ENCODE measurements around the gene F2RL1.
A peak's percentile ranks its signal among the peaks of the same experiment; 100 is the strongest.

F2RL1 gene

DNA sequence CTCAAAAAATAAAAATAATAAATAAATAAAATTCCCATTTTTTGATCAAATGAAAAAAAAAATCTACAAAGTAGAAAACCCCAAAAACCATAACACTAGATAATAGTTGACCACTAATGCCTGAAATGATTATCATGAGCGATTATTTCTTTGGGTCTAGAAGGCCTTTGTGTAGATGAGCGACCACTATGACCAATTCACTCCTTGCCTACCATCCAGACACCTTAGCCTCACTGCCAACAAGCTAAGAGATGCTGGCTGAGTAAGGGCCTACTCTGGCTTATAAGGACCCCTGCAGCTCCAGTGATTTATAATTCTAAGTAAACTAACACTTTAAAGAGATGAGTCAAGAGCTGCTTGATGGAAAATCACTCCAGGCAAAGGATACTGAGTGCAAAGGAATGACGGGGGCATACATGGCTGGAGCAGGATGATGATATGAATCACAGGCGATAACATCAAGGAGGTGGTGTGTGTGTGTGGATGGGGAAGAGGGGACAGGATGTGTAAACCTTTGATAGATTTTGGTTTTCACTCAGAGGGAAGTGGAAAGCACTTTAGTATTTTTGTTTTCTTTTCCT, 4.8 kb upstream of the F2RL1 start:
- Histone ChIP-seq H3K4me3 (ENCODE audit: low read depth, low read length) (no peak overlapping the region), H3K36me3 (ENCODE audit: control insufficient read depth in 2 of 2, insufficient read depth in 1 of 2, low read length in 2 of 2) (no peaks in the 10 kb centered on the region), H3K27ac (ENCODE audit: extremely low read depth, low read depth, low read length) (no peak overlapping the region), H3K9me3 (ENCODE audit: control insufficient read depth, insufficient read depth, low read depth, low read length) (no peaks in the 10 kb centered on the region), H3K4me1 (ENCODE audit: control insufficient read depth, insufficient read depth, low read length) (peaks cover 2% of the 10 kb centered on the region; the same call in 1 of the 2 replicates)
- ChIA-PET POLR2A (interaction anchor here (0.9 to 1.6 kb wide), 3 partner anchors 8 to 39 kb away, joined by 3 to 4 read pairs (median 3); no protein-coding TSS in a partner anchor), CTCF (interaction anchor here (0.6 to 0.9 kb wide), 3 partner anchors 23 to 343 kb away, joined by 3 to 4 read pairs (median 4); no protein-coding TSS in a partner anchor)
- no peak for TF ChIP-seq ZNF513 (tag by site-specific recombination; IDR thresholded peaks at IDR 0.05)
- no peak for TF ChIP-seq KLF7 (tag by site-specific recombination; IDR thresholded peaks at IDR 0.05; ENCODE audit: borderline replicate concordance)
- no peak for TF ChIP-seq ZNF18 (tag by site-specific recombination; IDR thresholded peaks at IDR 0.05)
- TF ChIP-seq ZNF585B (tag by site-specific recombination; IDR thresholded peaks at IDR 0.05), result no peak
- no peak for TF ChIP-seq ZBTB17 (tag by site-specific recombination; IDR thresholded peaks at IDR 0.05)
- no peak for TF ChIP-seq ZNF623 (tag by site-specific recombination; IDR thresholded peaks at IDR 0.05)
- TF ChIP-seq, protein P1, sequence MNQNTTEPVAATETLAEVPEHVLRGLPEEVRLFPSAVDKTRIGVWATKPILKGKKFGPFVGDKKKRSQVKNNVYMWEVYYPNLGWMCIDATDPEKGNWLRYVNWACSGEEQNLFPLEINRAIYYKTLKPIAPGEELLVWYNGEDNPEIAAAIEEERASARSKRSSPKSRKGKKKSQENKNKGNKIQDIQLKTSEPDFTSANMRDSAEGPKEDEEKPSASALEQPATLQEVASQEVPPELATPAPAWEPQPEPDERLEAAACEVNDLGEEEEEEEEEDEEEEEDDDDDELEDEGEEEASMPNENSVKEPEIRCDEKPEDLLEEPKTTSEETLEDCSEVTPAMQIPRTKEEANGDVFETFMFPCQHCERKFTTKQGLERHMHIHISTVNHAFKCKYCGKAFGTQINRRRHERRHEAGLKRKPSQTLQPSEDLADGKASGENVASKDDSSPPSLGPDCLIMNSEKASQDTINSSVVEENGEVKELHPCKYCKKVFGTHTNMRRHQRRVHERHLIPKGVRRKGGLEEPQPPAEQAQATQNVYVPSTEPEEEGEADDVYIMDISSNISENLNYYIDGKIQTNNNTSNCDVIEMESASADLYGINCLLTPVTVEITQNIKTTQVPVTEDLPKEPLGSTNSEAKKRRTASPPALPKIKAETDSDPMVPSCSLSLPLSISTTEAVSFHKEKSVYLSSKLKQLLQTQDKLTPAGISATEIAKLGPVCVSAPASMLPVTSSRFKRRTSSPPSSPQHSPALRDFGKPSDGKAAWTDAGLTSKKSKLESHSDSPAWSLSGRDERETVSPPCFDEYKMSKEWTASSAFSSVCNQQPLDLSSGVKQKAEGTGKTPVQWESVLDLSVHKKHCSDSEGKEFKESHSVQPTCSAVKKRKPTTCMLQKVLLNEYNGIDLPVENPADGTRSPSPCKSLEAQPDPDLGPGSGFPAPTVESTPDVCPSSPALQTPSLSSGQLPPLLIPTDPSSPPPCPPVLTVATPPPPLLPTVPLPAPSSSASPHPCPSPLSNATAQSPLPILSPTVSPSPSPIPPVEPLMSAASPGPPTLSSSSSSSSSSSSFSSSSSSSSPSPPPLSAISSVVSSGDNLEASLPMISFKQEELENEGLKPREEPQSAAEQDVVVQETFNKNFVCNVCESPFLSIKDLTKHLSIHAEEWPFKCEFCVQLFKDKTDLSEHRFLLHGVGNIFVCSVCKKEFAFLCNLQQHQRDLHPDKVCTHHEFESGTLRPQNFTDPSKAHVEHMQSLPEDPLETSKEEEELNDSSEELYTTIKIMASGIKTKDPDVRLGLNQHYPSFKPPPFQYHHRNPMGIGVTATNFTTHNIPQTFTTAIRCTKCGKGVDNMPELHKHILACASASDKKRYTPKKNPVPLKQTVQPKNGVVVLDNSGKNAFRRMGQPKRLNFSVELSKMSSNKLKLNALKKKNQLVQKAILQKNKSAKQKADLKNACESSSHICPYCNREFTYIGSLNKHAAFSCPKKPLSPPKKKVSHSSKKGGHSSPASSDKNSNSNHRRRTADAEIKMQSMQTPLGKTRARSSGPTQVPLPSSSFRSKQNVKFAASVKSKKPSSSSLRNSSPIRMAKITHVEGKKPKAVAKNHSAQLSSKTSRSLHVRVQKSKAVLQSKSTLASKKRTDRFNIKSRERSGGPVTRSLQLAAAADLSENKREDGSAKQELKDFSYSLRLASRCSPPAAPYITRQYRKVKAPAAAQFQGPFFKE (tag by site-specific recombination; IDR thresholded peaks at IDR 0.05; ENCODE audit: borderline replicate concordance), result no peak
- no peak for TF ChIP-seq ZNF169 (tag by site-specific recombination; IDR thresholded peaks at IDR 0.05)
- TF ChIP-seq ZNF664 (tag by site-specific recombination; IDR thresholded peaks at IDR 0.05), result no peak
- TF ChIP-seq ZNF404 (tag by site-specific recombination; IDR thresholded peaks at IDR 0.05), result no peak
- TF ChIP-seq AEBP2 (tag by site-specific recombination; IDR thresholded peaks at IDR 0.05; ENCODE audit: borderline replicate concordance), result no peak
- TF ChIP-seq TRIM28 (IDR thresholded peaks at IDR 0.05; ENCODE audit: borderline replicate concordance, low read length), result no peak
- TF ChIP-seq MYNN (tag by site-specific recombination; IDR thresholded peaks at IDR 0.05; ENCODE audit: borderline replicate concordance), result no peak
- TF ChIP-seq ZFHX2 (tag by site-specific recombination; conservative IDR thresholded peaks at IDR 0.05), result no peak
- no peak for TF ChIP-seq ZBTB7A (tag by site-specific recombination; IDR thresholded peaks at IDR 0.05; ENCODE audit: low read depth)
- TF ChIP-seq ZNF658 (tag by site-specific recombination; IDR thresholded peaks at IDR 0.05), result no peak
- TF ChIP-seq, protein P2, sequence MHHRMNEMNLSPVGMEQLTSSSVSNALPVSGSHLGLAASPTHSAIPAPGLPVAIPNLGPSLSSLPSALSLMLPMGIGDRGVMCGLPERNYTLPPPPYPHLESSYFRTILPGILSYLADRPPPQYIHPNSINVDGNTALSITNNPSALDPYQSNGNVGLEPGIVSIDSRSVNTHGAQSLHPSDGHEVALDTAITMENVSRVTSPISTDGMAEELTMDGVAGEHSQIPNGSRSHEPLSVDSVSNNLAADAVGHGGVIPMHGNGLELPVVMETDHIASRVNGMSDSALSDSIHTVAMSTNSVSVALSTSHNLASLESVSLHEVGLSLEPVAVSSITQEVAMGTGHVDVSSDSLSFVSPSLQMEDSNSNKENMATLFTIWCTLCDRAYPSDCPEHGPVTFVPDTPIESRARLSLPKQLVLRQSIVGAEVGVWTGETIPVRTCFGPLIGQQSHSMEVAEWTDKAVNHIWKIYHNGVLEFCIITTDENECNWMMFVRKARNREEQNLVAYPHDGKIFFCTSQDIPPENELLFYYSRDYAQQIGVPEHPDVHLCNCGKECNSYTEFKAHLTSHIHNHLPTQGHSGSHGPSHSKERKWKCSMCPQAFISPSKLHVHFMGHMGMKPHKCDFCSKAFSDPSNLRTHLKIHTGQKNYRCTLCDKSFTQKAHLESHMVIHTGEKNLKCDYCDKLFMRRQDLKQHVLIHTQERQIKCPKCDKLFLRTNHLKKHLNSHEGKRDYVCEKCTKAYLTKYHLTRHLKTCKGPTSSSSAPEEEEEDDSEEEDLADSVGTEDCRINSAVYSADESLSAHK (tag by site-specific recombination; IDR thresholded peaks at IDR 0.05), result no peak
- no peak for TF ChIP-seq ZNF114 (tag by site-specific recombination; IDR thresholded peaks at IDR 0.05)
- peak; percentile 63 for TF ChIP-seq OSR2 (tag by site-specific recombination; IDR thresholded peaks at IDR 0.05)
- no peak for TF ChIP-seq YY2 (tag by site-specific recombination; IDR thresholded peaks at IDR 0.05)
- TF ChIP-seq ZNF48 (tag by site-specific recombination; IDR thresholded peaks at IDR 0.05), result no peak
- TF ChIP-seq, protein P3, sequence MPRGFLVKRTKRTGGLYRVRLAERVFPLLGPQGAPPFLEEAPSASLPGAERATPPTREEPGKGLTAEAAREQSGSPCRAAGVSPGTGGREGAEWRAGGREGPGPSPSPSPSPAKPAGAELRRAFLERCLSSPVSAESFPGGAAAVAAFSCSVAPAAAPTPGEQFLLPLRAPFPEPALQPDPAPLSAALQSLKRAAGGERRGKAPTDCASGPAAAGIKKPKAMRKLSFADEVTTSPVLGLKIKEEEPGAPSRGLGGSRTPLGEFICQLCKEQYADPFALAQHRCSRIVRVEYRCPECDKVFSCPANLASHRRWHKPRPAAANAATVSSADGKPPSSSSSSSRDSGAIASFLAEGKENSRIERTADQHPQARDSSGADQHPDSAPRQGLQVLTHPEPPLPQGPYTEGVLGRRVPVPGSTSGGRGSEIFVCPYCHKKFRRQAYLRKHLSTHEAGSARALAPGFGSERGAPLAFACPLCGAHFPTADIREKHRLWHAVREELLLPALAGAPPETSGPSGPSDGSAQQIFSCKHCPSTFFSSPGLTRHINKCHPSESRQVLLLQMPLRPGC (tag by site-specific recombination; IDR thresholded peaks at IDR 0.05), result peak; percentile 99
- TF ChIP-seq ZNF76 (tag by site-specific recombination; IDR thresholded peaks at IDR 0.05; ENCODE audit: borderline replicate concordance, low read depth), result no peak
